Measurements from ENCODE around the gene SLC47A2.

Gene SLC47A2

GRCh38 chr17:19646788-19647696 lies 69.3 kb downstream of the SLC47A2 start:
- peak; percentile 50 for DNase-seq (ENCODE audit: low read depth, low spot score)

- peak; percentile 78 for DNase-seq (ENCODE audit: low read depth, low spot score)
These were observed 70.6 kb downstream of the SLC47A2 start for GRCh38 chr17:19645734-19646201.

GRCh38 chr17:19644493-19645210 lies 71.7 kb downstream of the SLC47A2 start:
- no peak for DNase-seq (ENCODE audit: low read depth, low spot score)

DNA sequence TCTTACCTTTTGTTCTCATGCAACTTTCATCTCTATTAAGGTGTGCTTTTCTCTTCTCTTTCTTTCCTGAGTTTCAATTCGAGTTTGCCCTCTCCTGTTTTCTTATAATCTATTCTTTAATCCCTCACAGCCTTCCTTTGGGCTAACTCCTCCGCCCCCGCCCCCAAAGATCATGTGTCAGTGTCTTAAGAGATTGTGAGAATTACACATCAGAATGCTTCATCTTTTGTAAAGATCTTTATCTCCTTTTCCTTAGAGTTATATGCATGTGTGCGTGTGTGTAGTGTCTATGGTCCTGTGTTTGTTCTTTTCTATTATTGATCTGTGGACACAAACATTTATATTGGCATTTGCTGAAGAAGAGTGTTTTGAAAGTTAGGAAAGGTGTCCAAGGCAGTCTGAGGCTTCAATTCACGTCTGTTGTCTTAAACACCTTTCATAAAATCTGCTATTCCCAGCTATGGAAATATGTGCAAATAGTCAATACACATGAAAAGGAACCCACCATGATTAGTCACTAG lies 74.0 kb downstream of the SLC47A2 start:
- no peak for DNase-seq (ENCODE audit: low read depth, low spot score)

DNA sequence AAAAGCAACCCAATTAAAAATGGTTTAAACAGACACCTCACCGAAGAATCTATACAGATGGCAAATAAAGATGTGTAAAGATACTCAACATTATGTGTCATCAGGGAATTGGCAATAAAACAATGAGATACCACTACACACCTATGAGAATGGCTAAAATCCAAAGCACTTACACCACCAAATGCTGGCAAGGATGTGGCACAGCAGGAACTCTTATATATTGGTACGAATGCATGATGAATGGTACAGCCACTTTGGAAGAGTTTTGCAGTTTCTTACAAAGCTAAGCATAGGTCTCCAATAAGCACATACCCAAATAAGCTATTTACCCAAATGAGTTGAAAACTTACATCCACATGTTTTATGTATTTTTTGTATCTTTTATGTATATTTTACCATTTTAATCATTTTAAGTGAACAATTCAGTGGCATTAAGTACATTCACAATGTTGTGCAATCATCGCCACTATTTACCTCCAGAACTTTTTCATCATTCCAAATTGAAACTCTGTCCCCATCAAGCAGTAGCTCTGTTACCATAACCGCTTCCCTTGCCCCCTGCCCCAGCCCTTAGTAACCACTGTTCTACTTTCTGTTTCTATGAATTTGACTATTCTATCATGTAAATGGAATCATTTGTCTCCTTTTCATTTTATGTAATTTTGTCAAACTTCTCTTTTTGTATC lies 74.6 kb downstream of the SLC47A2 start:
- DNase-seq (ENCODE audit: low read depth, low spot score): no peak

GRCh38 chr17:19631905-19632304 lies 84.5 kb downstream of the SLC47A2 start:
- DNase-seq (ENCODE audit: low read depth, low spot score): no peak

DNA sequence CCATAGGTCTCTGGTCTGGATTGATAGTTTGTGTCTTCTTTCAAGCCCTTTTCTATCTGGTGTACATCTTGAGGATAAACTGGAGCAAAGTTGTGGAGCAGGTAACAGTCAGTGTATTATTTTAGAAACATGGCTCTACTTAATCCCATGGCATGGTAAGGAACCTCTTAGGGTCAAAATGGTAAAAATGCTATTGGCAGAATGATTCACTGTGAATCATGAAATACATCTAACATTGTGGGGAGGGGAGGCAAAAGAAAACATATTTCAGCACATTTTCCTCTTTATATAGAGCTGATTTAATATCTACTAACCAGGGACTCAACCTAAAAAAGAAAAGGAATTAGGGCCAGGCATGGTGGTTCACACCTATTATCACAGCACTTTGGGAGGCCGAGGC lies 85.7 kb downstream of the SLC47A2 start:
- DNase-seq (ENCODE audit: low read depth, low spot score): no peak

- no peak for DNase-seq (ENCODE audit: low read depth, low spot score)
These were observed 86.3 kb downstream of the SLC47A2 start for GRCh38 chr17:19630035-19630434.

DNA sequence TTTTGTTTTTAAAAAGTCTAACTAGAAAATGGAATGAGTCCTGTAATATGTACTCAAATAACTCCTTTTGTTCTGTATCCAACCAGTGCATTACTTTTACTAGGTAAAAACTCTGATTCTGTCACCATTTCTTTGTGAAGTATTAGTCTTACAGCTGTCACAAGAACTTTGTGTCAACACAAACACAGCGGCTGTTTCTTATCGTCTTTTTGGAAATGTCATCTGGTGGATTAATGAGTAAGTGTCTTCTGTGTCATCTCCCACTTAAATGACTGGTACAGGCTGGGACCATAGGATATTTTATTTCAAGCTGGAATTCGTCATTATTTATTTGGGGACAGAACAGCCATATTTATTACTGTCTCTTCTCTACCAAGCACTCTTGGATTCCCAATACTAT lies 86.9 kb downstream of the SLC47A2 start:
- DNase-seq (ENCODE audit: low read depth, low spot score): no peak

Measured in ELF-1 (cell line).